Activated gamma-delta T cell treated with Interleukin-2 at 50 U/mL for 16 hours (primary cell): ENCODE measurements around the gene FN3KRP.
"Not testable (repeated sequence)": the region's sequence is repeated elsewhere in the genome, so short reads cannot be mapped to it uniquely, and the experiment has no call there.

Source experiments
- DNase-seq: peaks from one replicate; pipeline ENCODE4 v3.0.0-alpha.2; 2020

FN3KRP gene

DNA sequence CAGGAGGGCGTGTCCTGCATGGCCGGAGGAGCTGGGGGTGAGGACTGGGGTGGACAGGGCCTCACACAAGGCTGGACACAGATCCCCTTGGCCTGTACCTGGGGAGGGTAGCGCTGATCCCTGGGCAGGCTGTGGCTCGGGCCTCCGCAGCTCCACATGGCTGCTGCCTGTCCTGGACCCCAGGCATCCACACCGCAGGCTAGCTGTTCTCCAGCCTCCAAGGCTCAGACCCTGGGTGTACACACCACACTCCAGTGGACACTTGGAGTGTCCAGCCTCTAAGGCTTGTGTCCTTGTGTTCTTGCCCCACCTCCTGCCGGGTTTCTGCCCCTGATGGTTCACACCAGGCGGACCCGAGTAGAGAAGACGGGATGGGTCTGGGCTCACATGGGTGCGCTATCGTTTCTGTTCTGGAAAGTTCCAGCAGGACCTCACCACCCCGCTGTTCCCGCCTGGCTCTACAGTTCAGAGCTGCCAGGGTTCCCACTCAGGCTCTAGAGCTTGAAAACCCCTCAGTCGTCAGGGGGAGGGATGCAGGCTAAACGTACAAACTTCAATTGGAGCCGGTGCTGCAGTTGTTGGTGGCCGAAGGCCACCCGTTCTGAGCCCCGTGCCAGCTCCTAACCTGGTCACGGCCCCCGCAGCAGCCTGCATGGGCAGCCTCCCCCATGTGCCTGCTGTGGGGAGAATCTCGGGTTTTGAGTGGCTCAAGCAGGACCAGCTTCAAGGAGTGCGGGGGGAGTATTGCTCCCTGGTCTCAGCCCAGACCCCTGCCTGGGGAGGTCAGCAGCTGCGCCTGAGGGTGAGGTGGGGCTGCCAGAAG is 6.6 kb upstream of the FN3KRP start:
- DNase-seq, result no peak

DNA sequence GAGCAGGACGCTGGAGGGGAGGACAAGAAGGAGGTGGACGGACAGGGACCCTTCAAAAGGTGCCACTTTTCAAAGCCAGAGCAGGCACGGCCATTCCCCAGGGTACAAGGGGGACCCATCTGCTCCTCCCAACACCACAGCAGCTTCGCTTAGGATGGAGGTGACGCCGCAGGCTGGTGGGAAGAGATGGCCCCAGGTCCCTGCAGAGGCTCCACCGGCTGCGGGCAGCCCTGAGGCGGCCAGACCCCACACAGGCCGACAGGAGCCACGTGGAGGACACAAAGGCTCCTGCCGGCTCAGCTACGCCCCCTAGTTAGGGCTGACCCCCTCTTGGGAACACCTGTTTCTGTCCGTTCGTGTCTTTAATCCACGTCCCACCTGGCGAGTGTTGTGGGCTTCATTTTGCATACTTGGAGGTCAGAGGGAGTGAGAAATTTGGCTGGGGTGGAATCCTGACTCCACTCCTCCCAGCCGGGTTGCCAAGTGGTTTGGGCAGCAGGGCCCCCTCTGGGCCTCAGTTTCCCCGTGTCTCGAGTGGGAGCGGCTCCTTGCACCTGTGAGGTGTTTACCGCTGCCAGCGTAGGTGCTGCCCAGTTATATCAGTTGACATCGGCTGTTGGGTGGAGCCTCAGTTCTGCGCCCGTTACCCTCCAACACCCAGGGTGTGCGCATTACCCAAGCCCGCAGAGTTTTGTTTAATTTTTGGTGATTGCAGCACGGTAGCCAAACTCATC is 5.8 kb upstream of the FN3KRP start:
- no peak for DNase-seq

DNA sequence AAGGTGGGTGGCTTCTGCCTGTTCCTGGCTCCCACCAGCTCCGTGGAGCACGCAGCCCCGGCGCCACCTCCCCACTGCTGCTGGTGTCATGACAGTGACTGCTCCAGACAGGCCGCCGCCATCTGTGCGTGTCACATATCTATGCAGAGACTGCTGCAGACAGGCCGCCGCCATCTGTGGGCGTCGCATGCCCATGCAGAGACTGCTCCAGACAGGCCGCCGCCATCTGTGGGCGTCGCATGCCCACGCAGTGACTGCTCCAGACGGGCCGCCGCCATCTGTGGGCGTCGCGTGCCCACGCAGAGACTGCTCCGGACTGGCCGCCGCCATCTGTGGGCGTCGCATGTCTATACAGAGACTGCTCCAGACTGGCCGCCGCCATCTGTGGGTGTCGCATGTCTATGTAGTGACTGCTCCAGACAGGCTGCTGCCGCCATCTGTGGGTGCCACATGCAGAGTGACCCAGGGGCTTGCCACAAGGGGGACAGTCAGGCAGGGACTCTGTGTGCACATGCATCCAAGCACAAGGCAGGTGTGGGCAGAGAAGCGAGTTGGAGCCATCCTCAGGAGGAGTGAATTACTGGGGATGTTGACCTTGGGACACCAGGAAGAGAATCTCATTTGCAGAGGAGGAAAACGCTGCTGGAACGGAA is 3.3 kb upstream of the FN3KRP start:
- DNase-seq, result no peak

GRCh38 chr17:82718986-82719685 is 2.6 kb downstream of the FN3KRP start:
- no peak for DNase-seq

DNA sequence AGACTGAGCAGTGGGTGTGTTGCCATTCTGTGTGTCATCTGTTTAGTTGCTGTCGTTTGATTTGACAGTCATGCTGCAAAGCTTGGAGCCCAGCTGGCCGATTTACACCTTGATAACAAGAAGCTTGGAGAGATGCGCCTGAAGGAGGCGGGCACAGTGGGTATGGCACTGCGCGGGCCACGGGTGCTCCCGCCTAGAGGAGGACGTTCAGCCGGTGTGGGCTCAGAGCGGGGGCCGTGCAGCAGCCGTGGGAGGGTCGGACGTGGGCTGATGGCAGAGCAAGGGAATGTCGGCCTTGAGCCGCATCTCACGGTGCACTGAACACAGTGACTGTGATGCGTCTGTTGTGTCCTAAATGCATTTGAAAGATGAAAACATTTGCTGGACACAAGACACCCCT is 3.7 kb downstream of the FN3KRP start:
- DNase-seq, result no peak

- no peak for DNase-seq
These were observed 6.0 kb downstream of the FN3KRP start for GRCh38 chr17:82722341-82723013.

DNA sequence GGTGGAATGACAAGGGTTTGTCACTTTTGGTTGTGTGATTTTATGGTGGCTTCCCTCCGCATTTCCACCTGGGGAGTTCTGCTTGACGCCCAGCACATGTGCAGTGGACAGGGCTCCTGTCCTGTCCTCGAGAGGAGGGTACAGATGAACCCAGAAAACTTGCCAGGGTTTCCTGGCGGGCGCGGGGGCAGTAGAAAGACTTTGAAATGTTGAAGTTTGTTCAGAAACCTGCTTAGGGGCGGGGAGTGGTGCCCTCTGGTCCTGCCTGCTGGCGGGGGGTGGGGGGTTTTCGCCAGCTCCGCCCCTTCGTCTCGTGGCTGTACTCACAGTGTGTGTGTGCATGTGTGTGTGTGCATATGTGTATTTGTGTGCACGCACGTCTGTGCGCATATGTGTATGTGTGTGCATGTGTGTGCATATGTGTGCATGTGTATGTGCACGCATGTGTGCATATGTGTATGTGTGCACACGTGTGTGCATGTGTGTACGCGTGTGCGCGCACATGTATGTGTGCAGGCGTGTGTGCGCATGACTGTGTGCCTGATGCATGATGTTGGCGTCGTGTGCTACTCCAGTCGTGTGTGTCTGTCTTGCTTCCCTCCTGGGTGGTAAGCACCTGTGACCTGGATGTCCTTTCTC is 6.8 kb downstream of the FN3KRP start:
- DNase-seq, result no peak

DNA sequence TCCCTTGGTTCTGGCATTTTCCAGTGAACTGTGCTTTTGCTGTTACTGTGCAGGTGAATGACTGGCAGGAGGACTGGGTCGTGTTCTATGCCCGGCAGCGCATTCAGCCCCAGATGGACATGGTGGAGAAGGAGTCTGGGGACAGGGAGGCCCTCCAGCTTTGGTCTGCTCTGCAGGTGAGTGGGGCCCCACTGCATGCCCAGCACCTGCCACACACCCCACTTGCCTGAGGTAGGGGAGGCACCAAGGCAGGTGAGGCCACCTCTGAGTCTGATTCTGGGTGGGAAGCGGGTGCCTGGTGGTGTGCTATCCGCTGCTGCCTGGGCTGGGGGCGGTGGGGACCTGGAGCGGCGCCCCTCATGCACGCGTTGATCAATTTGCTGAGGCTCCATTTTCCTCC is 9.9 kb downstream of the FN3KRP start:
- DNase-seq, result no peak

GRCh38 chr17:82729479-82730260 is 13.2 kb downstream of the FN3KRP start:
- no peak for DNase-seq

DNA sequence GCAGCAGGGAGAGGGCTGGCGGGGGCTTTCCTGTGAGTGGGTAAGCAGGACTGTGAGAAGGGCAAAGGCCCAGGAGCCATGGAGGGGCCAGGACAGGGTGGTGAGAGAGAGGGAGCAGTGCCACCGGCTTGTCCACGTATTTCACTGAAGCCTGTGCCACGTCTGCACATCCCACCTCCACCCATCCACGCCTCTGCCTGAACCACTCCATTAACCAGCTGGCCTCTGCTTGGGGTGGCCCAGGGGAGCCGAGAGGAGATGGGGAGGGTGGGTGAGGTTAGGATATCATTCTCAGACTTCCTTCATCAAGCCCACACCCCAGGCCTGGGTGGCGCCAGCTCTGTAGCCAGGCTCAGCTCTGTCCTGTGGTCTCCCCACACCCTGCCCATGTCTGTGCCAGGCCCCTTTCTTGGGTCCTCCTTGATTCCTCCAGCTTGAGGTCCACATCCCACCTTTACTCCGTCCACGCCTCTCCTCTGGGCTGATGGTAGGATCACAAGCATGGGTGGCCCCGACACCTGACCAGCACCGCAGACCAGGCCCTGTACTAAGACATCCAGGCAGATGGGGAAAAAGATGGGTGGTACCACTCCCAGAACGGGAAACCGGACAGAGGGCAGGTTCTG is 15.7 kb downstream of the FN3KRP start:
- DNase-seq, result no peak

- no peak for DNase-seq
These were observed 18.7 kb downstream of the FN3KRP start, which contains the start of gene FN3K for GRCh38 chr17:82734987-82735866. Gene FN3K (plus strand): TSS chr17:82735615. CDS start chr17:82735637, 22 bp downstream.

GRCh38 chr17:82736511-82737185 is 20.1 kb downstream of the FN3KRP start:
- no peak for DNase-seq

GRCh38 chr17:82737967-82738877 is 21.7 kb downstream of the FN3KRP start:
- no peak for DNase-seq

DNA sequence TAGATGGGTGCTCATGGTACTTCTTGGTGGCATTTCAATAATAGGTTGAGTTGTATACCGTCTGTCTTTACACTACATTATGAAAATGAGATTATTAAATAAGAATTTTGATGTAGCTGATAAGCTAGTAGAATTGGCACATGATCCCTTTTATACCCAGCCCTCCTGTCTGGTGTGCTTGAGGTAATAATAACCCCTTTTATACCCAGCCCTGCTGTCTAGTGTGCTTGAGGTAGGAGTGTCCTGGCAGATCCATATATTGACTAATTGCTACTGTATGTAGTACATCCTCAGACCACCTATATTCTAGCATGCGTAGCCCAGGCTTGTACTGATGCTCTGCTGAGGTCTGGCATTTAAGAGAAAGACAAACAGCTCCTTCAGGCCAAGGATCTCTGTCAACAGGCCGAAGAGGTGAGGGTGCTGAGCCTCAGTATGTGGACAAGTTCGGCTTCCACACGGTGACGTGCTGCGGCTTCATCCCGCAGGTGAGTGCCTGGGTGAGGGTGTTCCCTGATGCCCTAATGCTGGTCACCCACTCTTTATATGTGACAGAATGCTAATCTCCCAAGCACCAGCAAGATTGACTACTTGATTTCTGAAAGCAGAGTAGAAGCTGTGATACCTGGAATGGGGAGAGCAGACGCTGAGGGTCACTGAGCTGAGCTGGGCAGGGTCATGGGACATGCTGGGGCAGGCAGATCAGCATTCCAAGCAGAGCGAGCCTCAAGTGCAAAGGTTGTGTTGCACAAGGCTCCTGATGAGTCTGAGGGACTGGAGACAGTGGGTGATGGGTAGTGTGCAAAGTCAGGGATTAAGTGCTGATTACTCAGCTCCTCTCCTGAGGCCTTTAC is 24.6 kb downstream of the FN3KRP start:
- no peak for DNase-seq

DNA sequence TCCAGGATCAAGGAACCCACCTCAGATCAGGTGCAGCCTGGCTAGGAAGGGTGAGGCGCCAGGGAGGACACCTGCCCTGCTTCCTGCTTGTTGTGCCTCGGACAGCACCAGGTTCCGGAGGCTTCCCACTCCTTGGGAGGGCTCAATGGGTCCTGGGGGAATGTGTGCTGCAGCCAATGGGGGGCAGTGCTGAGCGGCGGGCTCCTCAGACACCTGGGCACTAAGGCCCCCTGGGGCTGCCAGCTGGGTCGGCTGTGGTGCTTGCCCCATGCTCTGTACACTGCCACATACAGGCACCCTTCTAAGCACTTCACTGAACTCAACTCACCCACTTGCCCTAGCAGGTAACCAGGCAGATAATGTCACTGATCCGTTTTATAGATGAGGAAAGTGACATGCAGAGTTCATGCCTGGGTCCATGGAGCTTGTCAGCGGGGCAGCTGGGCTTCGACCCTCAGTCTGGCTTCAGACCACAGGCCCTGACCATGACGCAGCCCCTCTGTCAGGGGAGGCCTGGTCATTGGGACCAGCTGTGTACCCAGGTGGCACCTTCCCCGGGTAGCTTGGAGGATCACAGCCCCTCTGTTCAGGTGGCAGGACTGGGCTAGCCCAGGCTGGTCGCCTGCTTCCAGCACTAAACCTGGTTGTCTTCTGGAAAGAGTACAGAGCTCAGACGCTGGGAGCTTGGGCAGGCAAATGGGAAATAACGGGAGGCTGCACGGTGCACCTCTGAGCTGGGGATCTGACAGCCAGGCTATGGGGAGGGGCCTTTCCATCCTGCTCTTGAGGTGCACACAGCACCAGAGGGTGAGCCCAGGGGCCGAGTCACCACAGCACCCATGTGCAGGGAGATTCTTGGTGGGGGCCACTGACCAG is 27.1 kb downstream of the FN3KRP start:
- DNase-seq, result no peak

DNA sequence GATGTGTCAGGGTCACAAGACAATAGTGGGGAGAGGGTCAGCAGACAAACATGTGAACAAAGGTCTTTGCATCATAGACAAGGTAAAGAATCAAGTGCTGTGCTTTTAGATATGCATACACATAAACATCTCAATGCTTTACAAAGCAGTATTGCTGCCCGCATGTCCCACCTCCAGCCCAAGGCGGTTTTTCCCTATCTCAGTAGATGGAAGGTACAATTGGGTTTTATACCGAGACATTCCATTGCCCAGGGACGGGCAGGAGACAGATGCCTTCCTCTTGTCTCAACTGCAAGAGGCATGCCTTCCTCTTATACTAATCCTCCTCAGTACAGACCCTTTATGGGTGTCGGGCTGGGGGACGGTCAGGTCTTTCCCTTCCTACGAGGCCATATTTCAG is 28.2 kb downstream of the FN3KRP start:
- not testable (repeated sequence) for DNase-seq
